Spleen (tissue), 11 donors: ENCODE measurements around the gene RAB28. TPM values are rescaled to one million over a fixed set of nuclear protein-coding genes. Genes with fewer than 3 reads are reported as not detected.

Experiments used
- DNase-seq: peaks from one replicate; pipeline ENCODE4 v3.0.0-alpha.2; 2020
- H3K27ac ChIP-seq, 8 donors: fragments of 200-600 bp; sonication (generic) in 7 of 8; 1 replicate in 4 of 8; 2 replicates in 4 of 8; pipeline versions ENCODE4 v1.5.0 to v1.8.0; 2016 to 2021; ENCODE audit warnings: inconsistent platforms in 4 of 8, mild to moderate bottlenecking in 4 of 8, moderate library complexity in 1 of 8
- H3K27me3 ChIP-seq, 7 donors: fragments of 200-600 bp; sonication (generic) in 6 of 7; replicated peaks in 1 of 7; 1 replicate in 4 of 7; 2 replicates in 3 of 7; pipeline versions ENCODE4 v1.5.0 to v1.8.0; 2016 to 2021; ENCODE audit warnings: inconsistent platforms in 3 of 7, mild to moderate bottlenecking in 1 of 7
- H3K36me3 ChIP-seq, 6 donors: fragments of 200-600 bp; sonication (generic) in 5 of 6; 1 replicate in 4 of 6; 2 replicates in 2 of 6; pipeline versions ENCODE4 v1.5.0 to v1.8.0; 2016 to 2021; ENCODE audit warnings: inconsistent platforms in 2 of 6
- H3K4me1 ChIP-seq, 6 donors: fragments of 200-600 bp; sonication (generic) in 5 of 6; 1 replicate in 3 of 6; 2 replicates in 3 of 6; pipeline versions ENCODE4 v1.5.0 to v1.8.0; 2016 to 2021; ENCODE audit warnings: inconsistent platforms in 3 of 6
- H3K4me3 ChIP-seq, 8 donors: fragments of 200-600 bp; sonication (generic) in 7 of 8; 1 replicate in 4 of 8; 2 replicates in 4 of 8; pipeline versions ENCODE4 v1.5.0 to v1.8.0; 2016 to 2021; ENCODE audit warnings: inconsistent platforms in 4 of 8, mild to moderate bottlenecking in 4 of 8, moderate library complexity in 2 of 8
- H3K9me3 ChIP-seq, 8 donors: fragments of 200-600 bp; sonication (generic) in 7 of 8; 1 replicate in 4 of 8; 2 replicates in 4 of 8; pipeline versions ENCODE4 v1.5.0 to v1.8.0; 2016 to 2021; ENCODE audit warnings: inconsistent platforms in 4 of 8
- POLR2A ChIP-seq, 3 donors: fragments of 450-650 bp; IDR thresholded peaks; one replicate each; pipeline ENCODE4 v1.5.1; 2017; ENCODE audit warnings: antibody characterized with exemption in 3 of 3, mild to moderate bottlenecking in 1 of 3
- POLR2AphosphoS5 ChIP-seq, 3 donors: sonication (generic); formaldehyde crosslinking; IDR thresholded peaks; one replicate each; pipeline ENCODE4 v1.5.1; 2017; ENCODE audit warnings: antibody characterized with exemption in 3 of 3
- WGBS, 5 donors: extraction: QIAGEN DNeasy Blood & Tissue Kit in 3 of 5; methylation state at CpG; one replicate each; pipeline versions ENCODE4 v1.1.5 to v1.1.7; 2013 to 2018; 5-methylcytosine and 5-hydroxymethylcytosine counted together
- intact Hi-C: fragments of 100-400 bp; cut with DNase I; formaldehyde crosslinking; loops from one replicate; pipeline ENCODE4 v1.15.0; 2023; ENCODE audit warnings: low total_unique reads
- polyA plus RNA-seq, 3 donors: library from polyadenylated mRNA; stranded (reverse); fragments of 200-250 nt; gene quantifications; one replicate each; pipeline ENCODE4 v1.2.1, GENCODE V29; 2013
- total RNA-seq, 7 donors: library from RNA; depleted of rRNA in 3 of 7; stranded (reverse); fragments of >200 nt in 3 of 7; fragmentation: NEBNext Ultra II Directional in 4 of 7; extraction: Animal tissue kit (Norgen Biotek cat#: 25700) in 4 of 7; gene quantifications; one replicate each; pipeline versions ENCODE4 v1.1.0 to v1.2.1, GENCODE V29; 2016 to 2021
- TF ChIP-seq, protein P1 (sequence below), 11 experiments: fragments of 200-600 bp in 7 of 11; fragments of 450-650 bp in 4 of 11; sonication (generic) in 4 of 11; IDR thresholded peaks in 8 of 11; conservative IDR thresholded peaks in 3 of 11; 1 replicate in 7 of 11; 2 replicates in 4 of 11; pipeline versions ENCODE4 v1.4.0 to v1.8.0; 2016 to 2021; ENCODE audit warnings: antibody characterized with exemption in 11 of 11, inconsistent platforms in 4 of 11, mild to moderate bottlenecking in 1 of 11
- donor health status: healthy with polysubstance abuse.
- donor health status: DM: no; HTN: no; CAD: no; lungs with moderate emphysema.
- donor health status: DM: no; HTN: no; CAD: no.
- donor health status: Bipolar disorder and iron deficiency.
- donor health status: healthy.
- donor health status: DM: no; HTN: no; CAD: no.
- donor health status: DM: yes; HTN: yes; CAD: no.

RAB28 gene
- total and polyA plus RNA-seq, 10 donors: 9.9 to 23.4 (median 18.3) TPM

DNA sequence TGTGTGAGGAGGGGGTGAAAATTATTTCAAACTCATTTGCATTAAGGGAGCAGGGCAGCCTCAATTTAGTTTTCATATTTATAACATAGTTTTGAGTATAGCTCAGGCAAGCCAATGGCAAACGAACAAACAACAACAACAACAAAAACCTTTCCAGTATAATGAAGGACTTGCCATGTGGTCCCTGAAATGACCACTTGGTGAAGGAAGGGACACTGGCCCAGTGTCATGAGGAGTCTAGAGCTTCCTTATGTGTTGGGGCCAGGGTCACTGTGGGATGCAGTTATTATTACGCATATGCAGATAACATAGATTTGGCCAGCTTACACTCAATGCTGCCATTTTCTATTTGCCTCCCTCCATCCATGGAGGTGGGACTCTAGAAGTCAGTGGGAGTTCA lies 36.9 kb upstream of the RAB28 start:
- 53 to 63% (median 60%) methylated on average over 2 of the region's 2 CpGs for WGBS, 5 donors
- Histone ChIP-seq H3K27ac (no peak overlapping the region), H3K36me3 (no peaks in the 10 kb centered on the region), H3K9me3 (peaks cover 0 to 21% (median 15%) of the 10 kb centered on the region in 8 donors), H3K4me3 (no peak overlapping the region), H3K27me3 (peaks cover 9 to 76% (median 58%) of the 10 kb centered on the region in 7 donors), H3K4me1 (peaks cover 0 to 19% (median 11%) of the 10 kb centered on the region in 6 donors)
- intact Hi-C loops: no loop called here
- DNase-seq: no peak
- TF ChIP-seq, protein P1, sequence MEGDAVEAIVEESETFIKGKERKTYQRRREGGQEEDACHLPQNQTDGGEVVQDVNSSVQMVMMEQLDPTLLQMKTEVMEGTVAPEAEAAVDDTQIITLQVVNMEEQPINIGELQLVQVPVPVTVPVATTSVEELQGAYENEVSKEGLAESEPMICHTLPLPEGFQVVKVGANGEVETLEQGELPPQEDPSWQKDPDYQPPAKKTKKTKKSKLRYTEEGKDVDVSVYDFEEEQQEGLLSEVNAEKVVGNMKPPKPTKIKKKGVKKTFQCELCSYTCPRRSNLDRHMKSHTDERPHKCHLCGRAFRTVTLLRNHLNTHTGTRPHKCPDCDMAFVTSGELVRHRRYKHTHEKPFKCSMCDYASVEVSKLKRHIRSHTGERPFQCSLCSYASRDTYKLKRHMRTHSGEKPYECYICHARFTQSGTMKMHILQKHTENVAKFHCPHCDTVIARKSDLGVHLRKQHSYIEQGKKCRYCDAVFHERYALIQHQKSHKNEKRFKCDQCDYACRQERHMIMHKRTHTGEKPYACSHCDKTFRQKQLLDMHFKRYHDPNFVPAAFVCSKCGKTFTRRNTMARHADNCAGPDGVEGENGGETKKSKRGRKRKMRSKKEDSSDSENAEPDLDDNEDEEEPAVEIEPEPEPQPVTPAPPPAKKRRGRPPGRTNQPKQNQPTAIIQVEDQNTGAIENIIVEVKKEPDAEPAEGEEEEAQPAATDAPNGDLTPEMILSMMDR (IDR thresholded peaks at IDR 0.05 in 8 of 11, conservative IDR thresholded peaks at IDR 0.05 in 3 of 11): no peak
- TF ChIP-seq POLR2A (IDR thresholded peaks at IDR 0.05): no peak
- no peak for TF ChIP-seq POLR2AphosphoS5 (IDR thresholded peaks at IDR 0.05)

DNA sequence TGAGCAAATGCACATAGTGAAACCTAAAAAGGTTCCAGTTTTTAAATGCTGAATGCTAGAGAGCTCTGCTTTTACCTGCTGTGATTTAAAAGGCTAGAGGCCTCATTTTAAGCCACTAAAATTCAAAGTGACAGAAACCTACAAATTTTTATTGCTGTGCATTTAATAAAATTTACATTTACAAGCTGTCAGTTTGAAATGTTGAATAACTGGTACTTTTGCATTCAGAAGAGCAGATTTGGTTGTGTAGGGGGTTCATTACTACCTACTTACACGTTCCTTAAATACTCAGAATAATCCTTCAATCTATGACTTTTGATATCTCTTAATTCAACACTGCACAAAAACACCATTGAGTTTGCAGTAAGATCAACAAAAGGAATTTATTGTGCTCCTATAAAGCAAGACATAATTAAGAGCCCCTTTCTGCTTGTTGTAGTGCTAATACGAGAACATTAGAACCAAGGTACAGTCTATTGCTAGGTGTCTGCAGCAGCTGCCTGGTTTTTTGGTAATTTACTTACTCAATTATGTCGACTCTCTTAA lies 32.2 kb upstream of the RAB28 start:
- no peaks in the 10 kb centered on the region for H3K9me3 ChIP-seq
- peaks cover 0 to 57% (median 18%) of the 10 kb centered on the region in 7 donors for H3K27me3 ChIP-seq
- TF ChIP-seq POLR2AphosphoS5 (IDR thresholded peaks at IDR 0.05) (no peak), POLR2A (IDR thresholded peaks at IDR 0.05) (no peak)
- TF ChIP-seq, protein P1 (IDR thresholded peaks at IDR 0.05 in 8 of 11, conservative IDR thresholded peaks at IDR 0.05 in 3 of 11): no peak
- 75 to 81% (median 79%) methylated on average over 3 of the region's 3 CpGs for WGBS, 5 donors
- no peak overlapping the region for H3K4me3 ChIP-seq
- no peak overlapping the region for H3K27ac ChIP-seq
- H3K36me3 ChIP-seq: no peaks in the 10 kb centered on the region
- DNase-seq: no peak
- H3K4me1 ChIP-seq: no peaks in the 10 kb centered on the region
- intact Hi-C loops: no loop called here

DNA sequence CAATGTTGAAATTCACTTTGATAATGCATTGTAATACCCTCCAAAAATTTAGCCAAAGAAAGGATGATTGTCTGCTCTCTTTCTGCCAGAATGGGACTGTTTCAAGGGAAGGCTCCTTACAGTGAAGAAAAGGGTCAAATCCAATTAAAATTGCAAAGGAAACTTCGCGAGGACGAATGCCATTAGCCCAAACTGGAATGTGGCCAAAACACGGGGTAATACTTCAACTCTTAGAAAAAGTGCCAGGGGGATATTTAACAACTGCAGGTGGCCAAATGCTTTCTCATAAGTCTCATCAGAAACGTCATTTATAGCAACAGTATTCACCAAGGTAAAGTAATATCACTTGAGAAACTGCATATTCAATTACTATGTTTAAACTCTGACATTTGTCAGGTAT lies 31.1 kb upstream of the RAB28 start:
- 34 to 42% (median 36%) methylated on average over 5 of the region's 5 CpGs for WGBS, 5 donors
- H3K9me3 ChIP-seq: no peaks in the 10 kb centered on the region
- no peaks in the 10 kb centered on the region for H3K4me1 ChIP-seq
- TF ChIP-seq POLR2AphosphoS5 (IDR thresholded peaks at IDR 0.05) (no peak), POLR2A (IDR thresholded peaks at IDR 0.05) (no peak)
- TF ChIP-seq, protein P1 (IDR thresholded peaks at IDR 0.05 in 8 of 11, conservative IDR thresholded peaks at IDR 0.05 in 3 of 11): no peak
- intact Hi-C loops: no loop called here
- peaks cover 0 to 46% (median 7%) of the 10 kb centered on the region in 7 donors for H3K27me3 ChIP-seq
- H3K4me3 ChIP-seq: no peak overlapping the region
- DNase-seq: no peak
- no peak overlapping the region for H3K27ac ChIP-seq
- no peaks in the 10 kb centered on the region for H3K36me3 ChIP-seq

DNA sequence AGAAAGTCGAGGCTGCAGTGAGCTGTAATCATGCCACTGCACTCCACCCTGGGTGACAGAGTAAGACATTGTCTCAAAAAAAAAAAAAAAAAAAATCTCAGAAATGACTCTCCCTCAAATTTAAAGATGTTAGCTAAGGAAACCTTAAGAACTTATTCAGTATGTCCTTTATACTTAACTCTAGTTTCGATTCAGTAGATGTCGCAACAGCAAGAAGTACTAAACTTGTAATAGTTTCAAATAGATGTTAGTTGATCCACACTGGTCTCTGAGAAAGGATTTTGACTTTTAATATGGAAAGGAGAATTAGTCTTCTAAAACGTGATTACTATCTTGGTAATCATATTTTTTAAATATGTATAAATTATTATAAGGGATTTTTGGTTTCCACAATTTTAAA lies 30.6 kb upstream of the RAB28 start:
- no peak for DNase-seq
- no peaks in the 10 kb centered on the region for H3K9me3 ChIP-seq
- TF ChIP-seq POLR2AphosphoS5 (IDR thresholded peaks at IDR 0.05): no peak
- TF ChIP-seq, protein P1 (IDR thresholded peaks at IDR 0.05 in 8 of 11, conservative IDR thresholded peaks at IDR 0.05 in 3 of 11): no peak
- no peak for TF ChIP-seq POLR2A (IDR thresholded peaks at IDR 0.05)
- H3K36me3 ChIP-seq: no peaks in the 10 kb centered on the region
- H3K4me3 ChIP-seq: no peak overlapping the region
- peaks cover 0 to 43% (median 5%) of the 10 kb centered on the region in 7 donors for H3K27me3 ChIP-seq
- intact Hi-C loops: no loop called here
- H3K4me1 ChIP-seq: no peaks in the 10 kb centered on the region
- no peak overlapping the region for H3K27ac ChIP-seq
- WGBS, 5 donors: 72 to 86% (median 76%) methylated on average over 4 of the region's 4 CpGs
